ELF-1 (cell line): ENCODE results near the gene COL15A1.
A peak's percentile ranks its signal among the peaks of the same experiment; 100 is the strongest.

Experiments
- DNase-seq: peaks from one replicate; pipeline ENCODE4 v3.0.0-alpha.2; 2016; ENCODE audit warnings: low read depth, low spot score

The COL15A1 gene

DNA sequence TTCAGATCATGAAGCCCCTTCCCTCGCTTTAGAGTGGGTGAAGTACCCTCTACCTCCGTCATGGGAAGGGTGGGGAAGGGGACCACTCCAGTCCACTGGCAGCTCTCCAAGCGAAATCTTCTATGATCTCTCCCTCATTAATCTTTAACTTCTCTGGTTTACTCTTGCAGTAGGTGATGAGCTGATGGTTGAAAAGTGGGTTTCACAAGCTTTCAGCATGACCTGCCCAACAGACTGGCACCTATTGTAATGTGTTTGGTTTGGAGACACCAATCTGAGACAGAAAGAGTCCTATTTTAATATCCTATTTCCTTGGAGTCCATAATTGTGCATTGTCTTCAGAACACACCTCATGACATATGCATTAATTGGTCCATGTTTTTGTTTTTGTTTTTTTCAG lies 90.4 kb downstream of the COL15A1 start:
- DNase-seq, result no peak

DNA sequence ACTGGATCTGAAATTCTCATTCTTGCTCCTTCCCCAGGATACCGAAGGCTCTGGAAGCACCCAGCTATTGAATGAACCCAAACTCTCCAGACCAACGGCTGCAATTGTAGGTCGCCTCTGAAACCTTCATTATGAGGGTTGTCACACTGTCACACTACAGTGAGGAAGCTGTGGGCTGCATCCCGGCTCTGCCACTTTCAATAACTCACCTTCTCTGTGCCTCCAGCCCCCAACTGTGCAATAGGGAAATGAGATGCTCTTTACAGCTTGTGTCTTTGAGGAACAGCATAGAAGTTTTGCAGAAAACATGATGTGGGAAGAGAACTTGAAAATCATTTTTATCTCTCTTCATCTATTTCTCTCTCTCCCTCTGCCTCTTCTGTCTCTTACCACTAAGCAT lies 91.6 kb downstream of the COL15A1 start:
- DNase-seq, result no peak

DNA sequence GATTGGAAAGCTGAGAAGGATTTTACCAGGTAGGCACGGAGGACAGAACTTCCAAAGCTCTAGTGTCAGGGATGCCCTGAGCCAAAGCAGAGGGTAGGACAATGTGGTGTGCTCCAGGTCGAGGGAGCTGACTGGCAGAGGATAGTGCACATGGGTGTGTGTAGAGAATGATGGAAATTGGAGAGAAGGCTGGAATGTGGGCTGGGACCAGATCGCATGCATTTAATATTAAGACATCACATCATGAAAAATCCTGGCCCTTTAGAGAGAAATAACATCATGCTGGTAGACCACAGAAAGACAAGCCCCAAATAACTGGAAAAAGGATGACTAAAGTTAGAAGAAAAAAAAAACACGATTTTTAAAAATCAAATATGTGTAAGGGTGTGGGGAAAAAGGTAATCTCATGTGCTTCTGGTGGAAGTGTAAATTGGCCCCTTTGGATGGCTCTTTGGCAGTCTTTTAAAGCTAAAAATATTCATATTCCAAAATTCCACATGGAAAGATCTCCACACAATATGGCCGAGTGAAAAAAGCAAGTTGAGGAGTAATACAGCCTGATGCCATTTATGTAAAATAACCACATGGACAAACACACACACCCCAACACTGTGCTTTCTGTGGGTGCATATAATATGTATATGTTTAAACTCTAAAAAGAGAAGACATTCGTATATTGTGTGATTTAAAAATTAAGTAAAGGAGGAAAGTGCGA lies 94.2 kb downstream of the COL15A1 start:
- DNase-seq, result no peak

DNA sequence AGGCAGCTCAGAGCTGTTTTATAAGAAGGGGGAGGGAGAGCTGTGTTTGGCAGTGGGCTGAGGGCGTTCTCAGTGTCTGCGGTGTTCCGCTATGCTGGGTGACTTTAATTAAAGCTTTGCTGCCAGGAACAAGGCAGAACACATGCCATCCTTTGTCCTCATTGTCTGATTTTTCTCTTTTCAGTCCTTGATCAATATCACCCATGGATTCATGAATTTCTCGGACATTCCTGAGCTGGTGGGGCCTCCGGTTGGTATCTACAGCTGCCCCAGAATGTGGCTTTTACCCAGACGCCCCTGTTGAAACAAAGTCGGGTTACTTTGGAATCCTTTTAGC lies 94.7 kb downstream of the COL15A1 start:
- no peak for DNase-seq

- no peak for DNase-seq
These were observed 95.9 kb downstream of the COL15A1 start for GRCh38 chr9:99039505-99040182.

DNA sequence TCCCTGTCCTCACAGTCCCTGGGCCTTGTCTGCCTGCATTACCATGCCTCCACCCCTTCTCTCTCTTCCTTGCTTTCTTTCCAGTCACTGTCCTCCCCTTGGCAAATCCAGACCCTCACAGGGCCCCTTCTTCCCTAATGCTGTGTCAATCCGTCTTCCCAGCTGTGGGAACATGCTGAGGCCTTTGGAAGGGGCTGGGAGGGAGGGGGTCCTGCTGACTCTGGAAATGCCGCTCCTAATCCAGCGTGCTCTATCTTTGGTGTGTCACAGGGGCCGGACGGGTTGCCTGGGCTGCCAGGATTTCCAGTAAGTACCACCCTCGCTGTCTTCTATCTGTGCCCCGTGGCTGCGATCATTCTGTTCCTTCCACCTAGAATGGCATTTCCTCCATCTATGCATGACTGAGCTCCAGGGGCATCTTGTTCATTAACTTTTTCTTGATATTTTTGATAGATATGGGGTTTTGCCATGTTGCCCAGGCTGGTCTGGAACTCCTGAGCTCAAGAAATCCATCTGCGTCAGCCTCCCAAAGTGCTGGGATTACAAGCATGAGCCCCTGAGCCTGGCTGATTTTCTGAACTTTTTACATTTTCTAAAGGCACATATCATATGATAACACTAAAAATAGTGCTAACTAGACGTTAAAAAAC lies 96.7 kb downstream of the COL15A1 start:
- DNase-seq, result peak; percentile 52

DNA sequence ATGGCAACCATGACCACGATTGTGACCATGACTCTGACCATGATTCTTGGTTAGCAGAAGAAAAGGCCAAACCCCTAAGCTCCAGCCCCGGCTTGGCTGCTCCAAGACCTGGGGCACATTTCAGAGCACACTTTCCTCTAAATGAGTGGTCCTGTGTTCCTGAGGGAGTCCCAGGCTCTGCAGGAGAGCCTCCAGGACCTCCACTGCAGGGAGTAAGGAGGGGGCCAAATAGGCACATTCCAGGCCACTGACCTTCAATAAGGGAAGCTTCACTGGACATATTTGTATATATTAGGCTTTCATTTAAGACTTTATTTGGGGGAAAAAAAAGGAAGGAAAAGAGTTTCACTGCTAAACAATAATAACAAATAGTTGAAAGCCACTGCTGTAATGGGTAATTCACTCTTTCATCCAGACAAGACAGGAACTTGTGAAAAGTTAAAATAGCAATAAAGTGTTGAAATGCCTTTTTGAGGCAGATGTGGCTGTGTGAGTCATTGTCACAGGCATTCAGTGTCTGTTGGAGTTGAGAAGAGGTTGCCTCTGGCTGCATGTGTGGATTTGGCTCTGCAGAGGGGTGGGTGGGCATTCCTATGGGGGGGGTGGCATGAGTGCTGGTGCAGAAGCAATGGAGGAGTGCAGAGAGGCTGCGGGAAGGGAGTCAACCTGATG lies 97.3 kb downstream of the COL15A1 start:
- peak; percentile 21 for DNase-seq

DNA sequence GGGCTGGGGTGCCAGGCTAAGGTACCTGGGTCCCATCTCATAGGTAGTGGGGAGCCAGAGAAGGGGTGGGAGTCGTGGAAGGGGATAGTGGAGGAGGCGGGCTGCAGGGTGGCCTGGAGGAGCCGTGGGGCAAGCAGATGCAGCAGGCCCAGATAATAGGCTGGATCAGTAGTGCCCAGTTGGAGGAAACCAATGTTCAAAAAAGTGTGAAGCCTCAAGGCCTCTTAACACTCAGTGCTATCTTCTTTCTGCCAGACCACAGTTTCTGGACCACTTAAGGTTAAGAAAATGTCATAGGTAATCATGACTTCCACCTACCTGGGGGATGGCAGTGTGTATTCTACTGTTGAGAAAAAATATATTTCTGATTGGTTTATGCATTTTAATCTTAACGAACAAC lies 97.9 kb downstream of the COL15A1 start:
- DNase-seq, result no peak

DNA sequence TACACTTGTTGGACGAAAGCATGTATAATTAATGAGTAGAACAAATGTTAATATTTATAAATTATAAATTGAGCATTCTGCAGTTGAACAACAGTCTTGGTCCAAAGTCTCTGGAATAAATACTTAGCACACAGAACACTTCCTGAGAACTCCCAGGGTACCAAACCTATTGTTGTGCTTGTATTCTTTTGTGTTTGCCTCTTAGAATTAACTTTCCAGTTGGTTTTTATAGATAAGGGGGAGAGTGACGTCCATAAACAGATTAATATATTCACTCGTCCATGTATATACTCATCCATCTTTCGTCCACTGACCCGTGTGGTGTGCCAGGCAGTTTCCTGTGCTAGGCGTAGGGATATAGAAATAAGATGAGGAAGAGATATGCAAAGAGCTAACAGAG lies 98.9 kb downstream of the COL15A1 start:
- DNase-seq, result no peak

DNA sequence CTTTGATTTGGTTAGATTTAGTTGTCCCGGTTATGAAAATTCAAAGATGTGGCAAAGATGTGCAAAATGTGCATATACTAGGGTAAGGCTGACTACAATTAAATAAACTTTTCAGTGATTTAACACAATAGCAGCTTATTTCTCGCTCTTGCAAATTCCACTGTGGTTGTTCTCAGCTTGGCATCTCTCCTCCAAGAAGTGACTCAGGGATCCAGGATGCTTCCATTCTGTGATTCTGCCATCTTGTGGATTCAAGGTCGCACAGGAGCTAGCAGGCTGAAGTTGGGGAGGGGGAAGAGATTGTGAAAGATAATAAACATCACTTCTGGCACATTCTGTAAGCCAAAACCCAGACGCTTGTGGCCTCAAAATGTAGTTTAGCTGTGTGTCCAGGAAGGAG lies 101.1 kb downstream of the COL15A1 start:
- no peak for DNase-seq

DNA sequence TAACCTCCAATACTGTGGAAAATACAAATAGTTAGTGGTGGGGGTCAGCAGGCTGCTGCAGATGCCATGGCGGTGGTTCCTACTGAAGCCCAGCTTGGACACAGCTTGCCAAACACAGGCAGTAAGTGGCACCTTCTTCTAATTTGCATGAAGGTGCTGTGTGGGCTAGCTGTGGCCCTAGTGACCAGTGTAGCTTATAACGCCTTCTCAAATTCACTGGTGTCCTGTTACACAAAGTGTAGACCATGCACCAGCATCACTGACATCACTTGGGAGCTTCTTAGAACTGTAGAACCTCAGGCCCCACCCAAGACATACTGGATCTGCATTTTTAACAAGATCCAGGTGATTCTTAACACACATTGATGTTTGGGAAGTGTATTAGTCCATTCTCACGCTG lies 102.4 kb downstream of the COL15A1 start:
- no peak for DNase-seq

GRCh38 chr9:99046542-99047071 lies 102.9 kb downstream of the COL15A1 start:
- DNase-seq, result no peak

GRCh38 chr9:99049228-99049627 lies 105.5 kb downstream of the COL15A1 start:
- DNase-seq, result no peak

GRCh38 chr9:99049641-99050040 lies 105.9 kb downstream of the COL15A1 start:
- DNase-seq, result peak; percentile 42

- no peak for DNase-seq
These were observed 106.7 kb downstream of the COL15A1 start for GRCh38 chr9:99050292-99050911.

- DNase-seq, result no peak
These were observed 107.2 kb downstream of the COL15A1 start for GRCh38 chr9:99050924-99051323.

DNA sequence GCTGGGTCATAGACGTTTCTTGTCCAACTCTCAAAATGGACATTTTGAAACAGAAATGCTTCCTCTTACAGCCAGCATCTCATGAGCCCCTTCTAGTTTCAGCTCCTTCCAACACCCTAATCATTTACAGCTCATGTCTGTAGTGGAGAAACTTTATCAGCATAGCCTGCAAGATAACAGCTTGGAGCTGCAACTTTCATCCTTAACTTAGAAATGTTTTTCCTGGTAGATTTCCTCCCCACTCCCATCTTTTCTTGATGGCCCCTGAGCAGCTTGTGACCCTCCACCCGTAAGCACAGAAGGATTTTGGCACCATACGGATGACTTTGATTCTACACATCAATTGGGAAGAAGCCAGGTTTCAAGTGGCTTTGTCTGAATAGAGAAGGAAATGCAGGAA lies 107.7 kb downstream of the COL15A1 start:
- DNase-seq, result no peak

DNA sequence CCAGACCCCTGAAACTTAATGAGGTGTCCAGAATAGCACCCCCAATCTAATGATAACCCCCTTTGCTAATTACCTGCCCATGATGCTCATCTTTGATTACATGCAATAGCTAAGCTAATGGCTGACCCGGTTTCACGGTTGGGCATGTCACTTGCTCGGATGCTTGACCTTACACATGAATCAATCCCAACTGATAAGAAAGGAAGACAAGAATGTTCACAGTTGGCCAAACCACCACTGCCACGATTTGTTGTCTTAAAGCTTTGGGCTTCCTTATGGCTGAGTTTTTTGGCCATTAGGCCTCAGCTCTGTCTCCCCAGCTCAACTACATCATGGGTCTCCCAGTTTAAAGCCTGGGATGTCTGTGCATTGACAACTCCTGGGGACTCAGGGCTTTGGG lies 108.1 kb downstream of the COL15A1 start:
- no peak for DNase-seq

DNA sequence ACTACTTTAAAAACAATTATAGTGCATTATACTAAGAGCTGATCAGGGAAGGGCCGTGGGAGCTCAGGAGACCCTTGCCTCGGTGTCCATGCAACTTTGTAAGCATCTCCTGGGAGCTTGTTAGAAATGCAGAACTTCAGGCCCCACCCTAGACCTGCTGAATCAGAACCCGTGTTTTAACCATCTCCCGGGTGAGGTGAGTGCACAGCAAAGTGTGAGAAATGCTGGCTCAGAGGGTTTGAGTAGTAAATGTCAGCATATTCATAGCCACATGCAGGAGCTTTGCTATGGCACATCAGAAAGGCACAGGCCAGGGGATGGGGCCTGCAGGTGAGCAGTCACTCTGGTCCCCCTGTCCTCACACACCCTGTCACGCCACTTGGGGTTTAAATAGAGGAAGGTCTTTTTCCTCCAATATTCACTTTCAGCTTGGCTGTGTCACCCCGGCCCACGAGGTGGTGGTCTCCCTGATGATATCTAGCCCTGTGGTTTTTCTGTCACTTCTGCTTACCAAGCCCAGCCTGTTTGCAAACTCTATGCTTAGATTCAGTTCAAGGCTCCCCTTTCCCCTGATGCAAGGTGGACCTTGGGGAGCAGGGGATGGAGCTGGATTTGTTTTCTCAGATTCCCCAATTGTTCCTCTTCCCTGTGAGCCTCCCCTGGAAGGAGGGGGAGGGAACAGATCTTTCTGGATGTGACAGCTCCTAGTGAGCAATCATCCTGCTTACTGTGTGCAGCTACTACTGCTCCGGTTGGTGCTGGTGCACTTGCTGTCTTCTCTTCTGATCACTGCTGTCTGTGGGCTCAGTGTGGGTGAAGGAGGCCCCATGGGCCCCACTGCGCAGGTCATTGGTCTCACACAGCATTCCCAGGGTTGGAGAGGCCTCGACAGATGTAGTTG lies 109.4 kb downstream of the COL15A1 start:
- DNase-seq, result no peak

DNA sequence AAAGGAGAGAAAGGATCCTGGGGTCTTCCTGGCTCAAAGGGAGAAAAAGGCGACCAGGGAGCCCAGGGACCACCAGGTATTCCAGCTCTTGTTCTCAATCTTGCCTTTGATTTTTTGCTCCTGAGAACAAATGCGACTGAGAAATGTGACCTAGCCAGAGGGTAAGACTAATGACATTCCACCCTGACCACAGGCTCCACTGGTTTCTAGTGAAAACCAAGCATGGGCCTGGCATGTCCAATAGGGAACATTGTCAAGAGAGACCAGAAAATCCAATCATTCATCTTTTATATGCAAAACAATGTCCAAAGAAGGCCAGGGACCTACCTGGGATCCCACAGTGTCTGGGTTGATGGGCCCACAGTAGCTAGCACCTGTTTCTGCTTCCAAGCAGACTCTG lies 110.9 kb downstream of the COL15A1 start:
- no peak for DNase-seq

DNA sequence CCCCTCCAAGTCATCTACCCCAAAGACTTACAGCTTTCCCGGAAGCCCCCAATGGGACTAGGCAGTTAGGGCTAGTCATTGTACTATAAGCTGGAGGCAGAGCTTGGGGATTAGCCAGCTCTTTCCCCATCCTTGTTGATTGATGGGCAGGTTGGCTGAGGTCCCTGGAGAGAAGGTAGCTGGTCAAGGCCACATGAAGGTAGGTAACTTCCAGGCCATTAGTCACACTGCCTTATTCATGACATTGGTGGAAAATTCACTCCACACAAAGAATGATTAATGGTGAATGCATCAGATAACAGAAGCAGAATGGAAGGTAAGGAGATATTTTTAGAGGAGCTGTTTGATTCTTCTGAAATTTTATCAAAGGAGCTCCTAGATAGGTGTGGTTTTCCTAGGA lies 111.7 kb downstream of the COL15A1 start:
- DNase-seq, result no peak
